ENCODE data around the gene KCNMA1. TPM values are rescaled to one million over a fixed set of nuclear protein-coding genes. Genes with fewer than 3 reads are reported as not detected.

Gene KCNMA1
- total and polyA plus RNA-seq, 2 donors (not counting 1 experiment from before 2014, with no cell fraction given) = 0.82 to 3.1 TPM

- Mint-ChIP-seq H3K4me3 (no peak overlapping the region), H3K4me1 (no peaks in the 10 kb centered on the region), H3K27me3 (peaks cover 4% of the 10 kb centered on the region), H3K27ac (no peak overlapping the region), H3K9me3 (ENCODE audit: insufficient read depth) (peaks cover 2% of the 10 kb centered on the region)
- intact Hi-C loops (cut with micrococcal nuclease) = no loop called here
- Histone ChIP-seq H3K4me1 (ENCODE audit: control insufficient read depth in 2 of 2, insufficient read depth in 2 of 2, low read length in 2 of 2) (no peaks in the 10 kb centered on the region), H2AFZ (ENCODE audit: insufficient read depth, low read depth, low read length, poor library complexity, severe bottlenecking) (no peak overlapping the region), H3K79me2 (ENCODE audit: control insufficient read depth, insufficient read depth, low read length) (no peaks in the 10 kb centered on the region), H3K36me3 (replicated peaks in 1 of 2; ENCODE audit: control extremely low read depth in 1 of 2, control insufficient read depth in 1 of 2, extremely low read depth in 1 of 2, insufficient read depth in 2 of 2, low read length in 1 of 2) (no peaks in the 10 kb centered on the region), H3K9ac (ENCODE audit: low read length) (no peak overlapping the region), H3K4me2 (replicated peaks; ENCODE audit: low read depth, low read length, poor library complexity, severe bottlenecking) (no peak overlapping the region), H3K27me3 (replicated peaks in 1 of 4; ENCODE audit: control extremely low read depth in 1 of 4, control insufficient read depth in 3 of 4, insufficient read depth in 4 of 4, low read length in 3 of 4) (peaks cover 0 to 6% (median 0%) of the 10 kb centered on the region in 4 experiments), H4K20me1 (ENCODE audit: control insufficient read depth, insufficient read depth, low read length, poor library complexity, severe bottlenecking) (no peaks in the 10 kb centered on the region), H3K9me3 (ENCODE audit: control extremely low read depth in 1 of 3, control insufficient read depth in 2 of 3, insufficient read depth in 1 of 3, low read length in 2 of 3) (peaks cover 0 to 13% (median 6%) of the 10 kb centered on the region in 3 donors), H3K27ac (ENCODE audit: low read length in 2 of 2) (no peak overlapping the region), H3K4me3 (ENCODE audit: control extremely low read depth in 1 of 5, extremely low read depth in 1 of 5, insufficient read depth in 1 of 5, low read depth in 2 of 5, low read length in 4 of 5) (no peak overlapping the region)
- CTCF ChIA-PET = no interaction called here
- ATAC-seq (ENCODE audit: low read depth) (no peak), DNase-seq (no peak)
- POLR2A ChIA-PET = no interaction called here
- TF ChIP-seq EZH2 (IDR thresholded peaks at IDR 0.05; ENCODE audit: borderline replicate concordance, insufficient read depth, low read depth, low read length, poor library complexity, severe bottlenecking) = no peak
- no peak for TF ChIP-seq CTCF (IDR thresholded peaks at IDR 0.05)
- WGBS (ENCODE audit: insufficient coverage) = 87% methylated on average over 3 of the region's 7 CpGs
These were observed 338.3 kb downstream of the KCNMA1 start for GRCh38 chr10:77299320-77299719.

GRCh38 chr10:77297393-77297739 lies 340.2 kb downstream of the KCNMA1 start:
- TF ChIP-seq CTCF (IDR thresholded peaks at IDR 0.05) = no peak
- no peak for TF ChIP-seq EZH2 (IDR thresholded peaks at IDR 0.05; ENCODE audit: borderline replicate concordance, insufficient read depth, low read depth, low read length, poor library complexity, severe bottlenecking)
- WGBS (ENCODE audit: insufficient coverage) = 100% methylated on average over 1 of the region's 5 CpGs
- Histone ChIP-seq H3K79me2 (ENCODE audit: control insufficient read depth, insufficient read depth, low read length) (no peaks in the 10 kb centered on the region), H3K36me3 (replicated peaks in 1 of 2; ENCODE audit: control extremely low read depth in 1 of 2, control insufficient read depth in 1 of 2, extremely low read depth in 1 of 2, insufficient read depth in 2 of 2, low read length in 1 of 2) (no peaks in the 10 kb centered on the region), H3K9ac (ENCODE audit: low read length) (no peak overlapping the region), H3K9me3 (ENCODE audit: control extremely low read depth in 1 of 3, control insufficient read depth in 2 of 3, insufficient read depth in 1 of 3, low read length in 2 of 3) (peaks cover 0 to 6% (median 2%) of the 10 kb centered on the region in 3 donors), H3K27ac (ENCODE audit: low read length in 2 of 2) (no peak overlapping the region), H3K27me3 (replicated peaks in 1 of 4; ENCODE audit: control extremely low read depth in 1 of 4, control insufficient read depth in 3 of 4, insufficient read depth in 4 of 4, low read length in 3 of 4) (peaks cover 0 to 6% (median 0%) of the 10 kb centered on the region in 4 experiments), H3K4me1 (ENCODE audit: control insufficient read depth in 2 of 2, insufficient read depth in 2 of 2, low read length in 2 of 2) (no peaks in the 10 kb centered on the region), H4K20me1 (ENCODE audit: control insufficient read depth, insufficient read depth, low read length, poor library complexity, severe bottlenecking) (no peaks in the 10 kb centered on the region), H3K4me3 (ENCODE audit: control extremely low read depth in 1 of 5, extremely low read depth in 1 of 5, insufficient read depth in 1 of 5, low read depth in 2 of 5, low read length in 4 of 5) (no peak overlapping the region), H3K4me2 (replicated peaks; ENCODE audit: low read depth, low read length, poor library complexity, severe bottlenecking) (no peak overlapping the region), H2AFZ (ENCODE audit: insufficient read depth, low read depth, low read length, poor library complexity, severe bottlenecking) (no peak overlapping the region)
- Mint-ChIP-seq H3K9me3 (ENCODE audit: insufficient read depth) (peaks cover 2% of the 10 kb centered on the region), H3K27ac (no peak overlapping the region), H3K27me3 (peaks cover 5% of the 10 kb centered on the region), H3K4me1 (no peaks in the 10 kb centered on the region), H3K4me3 (no peak overlapping the region)
- intact Hi-C loops (cut with micrococcal nuclease) = no loop called here
- ATAC-seq (ENCODE audit: low read depth) = no peak
- DNase-seq = no peak
- POLR2A ChIA-PET = no interaction called here
- CTCF ChIA-PET = no interaction called here

Data from B cell (primary cell).